Fibroblast of the conjunctiva (primary cell): Measurements from ENCODE around the gene MROH8.
A peak's percentile ranks its signal among the peaks of the same experiment; 100 is the strongest.

Source experiments
- DNase-seq: peaks from one replicate; pipeline ENCODE4 v3.0.0-alpha.2; 2010; ENCODE audit warnings: low read depth

The MROH8 gene

GRCh38 chr20:37178839-37179682 is at the start of gene MROH8, which contains the start of gene RPN2:
Gene MROH8, minus strand, starts transcription at chr20:37179548.
Gene RPN2, plus strand, starts transcription at chr20:37179330. Its CDS starts 27 bp downstream, at chr20:37179357.
- peak; percentile 96 for DNase-seq

- no peak for DNase-seq
Observed at GRCh38 chr20:37228656-37229055, 49.3 kb upstream of the MROH8 start.

- DNase-seq: no peak
Observed at GRCh38 chr20:37228082-37228481, 48.7 kb upstream of the MROH8 start.

GRCh38 chr20:37226889-37227288 is 47.5 kb upstream of the MROH8 start:
- peak; percentile 32 for DNase-seq

- no peak for DNase-seq
Observed at GRCh38 chr20:37225146-37225545, 45.8 kb upstream of the MROH8 start.

- DNase-seq: peak; percentile 65
Observed at GRCh38 chr20:37223053-37223452, 43.7 kb upstream of the MROH8 start.

- DNase-seq: no peak
Observed at GRCh38 chr20:37222086-37222485, 42.7 kb upstream of the MROH8 start.

GRCh38 chr20:37220731-37221130 is 41.4 kb upstream of the MROH8 start:
- DNase-seq: peak; percentile 79

GRCh38 chr20:37219751-37220668 is 40.7 kb upstream of the MROH8 start:
- DNase-seq: no peak

- no peak for DNase-seq
Observed at GRCh38 chr20:37218976-37219375, 39.6 kb upstream of the MROH8 start.

GRCh38 chr20:37218441-37218840 is 39.1 kb upstream of the MROH8 start:
- no peak for DNase-seq

GRCh38 chr20:37209661-37210314 is 30.4 kb upstream of the MROH8 start:
- no peak for DNase-seq

- no peak for DNase-seq
Observed at GRCh38 chr20:37209193-37209592, 29.8 kb upstream of the MROH8 start.

GRCh38 chr20:37207171-37207570 is 27.8 kb upstream of the MROH8 start:
- no peak for DNase-seq

- no peak for DNase-seq
Observed at GRCh38 chr20:37205794-37206193, 26.4 kb upstream of the MROH8 start.

- no peak for DNase-seq
Observed at GRCh38 chr20:37205130-37205529, 25.8 kb upstream of the MROH8 start.

- DNase-seq: no peak
Observed at GRCh38 chr20:37204056-37204455, 24.7 kb upstream of the MROH8 start.

- DNase-seq: peak; percentile 95
Observed at GRCh38 chr20:37202267-37202943, 23.1 kb upstream of the MROH8 start.

- no peak for DNase-seq
Observed at GRCh38 chr20:37201827-37202162, 22.4 kb upstream of the MROH8 start.

GRCh38 chr20:37200926-37201826 is 21.8 kb upstream of the MROH8 start:
- DNase-seq: no peak

GRCh38 chr20:37200376-37200775 is 21.0 kb upstream of the MROH8 start:
- no peak for DNase-seq
